ENCODE measurements around the gene BACE1.

BACE1 gene

GRCh38 chr11:117305145-117305544 is 10.9 kb downstream of the BACE1 start:
- TF ChIP-seq SIN3A (IDR thresholded peaks at IDR 0.05; ENCODE audit: borderline replicate concordance, insufficient read depth, low read length) (no peak), TAF1 (IDR thresholded peaks at IDR 0.05; ENCODE audit: borderline replicate concordance, insufficient read depth, low read length) (no peak), POLR2AphosphoS5 (IDR thresholded peaks at IDR 0.05; ENCODE audit: low read depth, low read length) (no peak), FOXP2 (optimal IDR thresholded peaks at IDR 0.05; ENCODE audit: borderline replicate concordance, extremely low read depth, extremely low read length, insufficient read depth) (no peak)
- TF ChIP-seq, protein P1, sequence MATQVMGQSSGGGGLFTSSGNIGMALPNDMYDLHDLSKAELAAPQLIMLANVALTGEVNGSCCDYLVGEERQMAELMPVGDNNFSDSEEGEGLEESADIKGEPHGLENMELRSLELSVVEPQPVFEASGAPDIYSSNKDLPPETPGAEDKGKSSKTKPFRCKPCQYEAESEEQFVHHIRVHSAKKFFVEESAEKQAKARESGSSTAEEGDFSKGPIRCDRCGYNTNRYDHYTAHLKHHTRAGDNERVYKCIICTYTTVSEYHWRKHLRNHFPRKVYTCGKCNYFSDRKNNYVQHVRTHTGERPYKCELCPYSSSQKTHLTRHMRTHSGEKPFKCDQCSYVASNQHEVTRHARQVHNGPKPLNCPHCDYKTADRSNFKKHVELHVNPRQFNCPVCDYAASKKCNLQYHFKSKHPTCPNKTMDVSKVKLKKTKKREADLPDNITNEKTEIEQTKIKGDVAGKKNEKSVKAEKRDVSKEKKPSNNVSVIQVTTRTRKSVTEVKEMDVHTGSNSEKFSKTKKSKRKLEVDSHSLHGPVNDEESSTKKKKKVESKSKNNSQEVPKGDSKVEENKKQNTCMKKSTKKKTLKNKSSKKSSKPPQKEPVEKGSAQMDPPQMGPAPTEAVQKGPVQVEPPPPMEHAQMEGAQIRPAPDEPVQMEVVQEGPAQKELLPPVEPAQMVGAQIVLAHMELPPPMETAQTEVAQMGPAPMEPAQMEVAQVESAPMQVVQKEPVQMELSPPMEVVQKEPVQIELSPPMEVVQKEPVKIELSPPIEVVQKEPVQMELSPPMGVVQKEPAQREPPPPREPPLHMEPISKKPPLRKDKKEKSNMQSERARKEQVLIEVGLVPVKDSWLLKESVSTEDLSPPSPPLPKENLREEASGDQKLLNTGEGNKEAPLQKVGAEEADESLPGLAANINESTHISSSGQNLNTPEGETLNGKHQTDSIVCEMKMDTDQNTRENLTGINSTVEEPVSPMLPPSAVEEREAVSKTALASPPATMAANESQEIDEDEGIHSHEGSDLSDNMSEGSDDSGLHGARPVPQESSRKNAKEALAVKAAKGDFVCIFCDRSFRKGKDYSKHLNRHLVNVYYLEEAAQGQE (IDR thresholded peaks at IDR 0.05; ENCODE audit: insufficient read depth in 1 of 2, low read depth in 2 of 2, low read length in 2 of 2): no peak

DNA sequence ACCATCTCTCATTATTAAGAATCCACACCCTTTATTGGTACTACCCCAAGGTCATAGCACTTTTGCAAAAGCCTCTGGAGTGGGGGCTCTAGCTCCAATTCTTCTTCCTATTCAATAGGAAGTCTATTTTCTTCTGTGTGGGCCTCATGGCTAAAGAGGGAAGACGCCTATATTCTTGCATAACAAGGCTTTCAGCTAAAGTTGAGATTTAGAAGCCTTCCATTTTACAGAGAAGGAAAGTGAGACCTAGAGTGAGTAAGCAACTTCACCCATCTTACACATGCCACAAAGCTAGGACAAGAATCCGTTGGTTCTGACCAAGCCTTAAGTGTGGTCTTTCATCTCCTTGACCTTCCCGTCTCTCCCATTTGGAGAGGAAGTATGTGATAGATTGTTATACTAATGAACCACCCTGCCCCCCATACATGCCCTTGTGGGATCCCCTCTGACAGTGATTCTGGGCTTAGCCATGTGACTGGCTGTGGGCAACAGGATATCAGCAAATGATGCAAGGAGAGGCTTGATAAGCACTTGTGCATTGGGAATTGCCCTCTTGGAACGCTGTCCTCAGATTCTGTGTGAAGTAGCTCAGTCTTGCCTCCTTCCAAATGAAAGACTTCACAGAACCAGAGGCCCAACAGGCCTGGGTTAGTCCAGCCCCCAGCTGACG is 12.3 kb downstream of the BACE1 start:
- TF ChIP-seq SIN3A (IDR thresholded peaks at IDR 0.05; ENCODE audit: borderline replicate concordance, insufficient read depth, low read length): no peak
- TF ChIP-seq POLR2AphosphoS5 (IDR thresholded peaks at IDR 0.05; ENCODE audit: low read depth, low read length): no peak
- TF ChIP-seq FOXP2 (optimal IDR thresholded peaks at IDR 0.05; ENCODE audit: borderline replicate concordance, extremely low read depth, extremely low read length, insufficient read depth): no peak
- TF ChIP-seq TAF1 (IDR thresholded peaks at IDR 0.05; ENCODE audit: borderline replicate concordance, insufficient read depth, low read length): no peak
- TF ChIP-seq, protein P1 (IDR thresholded peaks at IDR 0.05; ENCODE audit: insufficient read depth in 1 of 2, low read depth in 2 of 2, low read length in 2 of 2): no peak

DNA sequence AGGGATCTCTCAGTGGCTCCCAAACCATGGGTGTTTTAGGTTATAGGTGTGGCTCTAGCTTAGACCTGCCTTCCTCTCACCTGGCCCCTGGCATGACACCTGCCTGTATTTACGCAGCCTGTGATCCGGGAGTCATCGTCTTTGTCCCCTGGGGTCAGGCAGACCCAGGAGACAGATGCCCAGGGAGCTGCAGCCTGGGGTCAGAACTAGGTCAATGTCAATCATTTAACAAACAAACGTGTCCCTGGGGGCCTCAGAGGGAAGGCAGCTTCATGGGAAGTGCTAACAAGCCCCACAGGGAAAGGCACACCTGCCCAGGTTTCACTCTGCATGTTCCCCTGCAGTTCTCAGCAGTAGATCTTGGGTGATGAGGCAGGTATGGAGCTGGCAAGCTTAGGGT is 13.0 kb downstream of the BACE1 start:
- TF ChIP-seq SIN3A (IDR thresholded peaks at IDR 0.05; ENCODE audit: borderline replicate concordance, insufficient read depth, low read length): no peak
- 0 out of 2 replicates have a peak, but pooled peaks have one; percentile 10 for TF ChIP-seq POLR2AphosphoS5 (IDR thresholded peaks at IDR 0.05; ENCODE audit: low read depth, low read length)

DNA sequence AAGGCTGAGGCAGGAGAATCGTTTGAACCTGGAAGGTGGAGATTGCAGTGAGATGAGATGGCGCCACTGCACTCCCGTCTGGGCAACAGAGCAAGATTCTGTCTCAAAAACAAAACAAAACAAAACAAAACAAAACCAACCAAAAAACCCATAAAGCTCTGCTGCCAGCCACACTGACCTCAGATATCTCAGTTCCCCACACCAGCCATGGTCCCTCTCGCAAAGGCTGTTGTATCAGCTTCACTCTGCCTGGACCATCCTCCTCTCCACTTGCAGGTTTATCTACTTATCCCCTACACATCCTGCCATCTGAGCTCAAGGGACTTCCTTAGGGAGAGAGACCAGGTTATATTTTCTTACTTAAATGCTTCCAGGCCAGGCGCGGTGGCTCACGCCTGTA is 13.8 kb downstream of the BACE1 start:
- TF ChIP-seq POLR2AphosphoS5 (IDR thresholded peaks at IDR 0.05; ENCODE audit: low read depth, low read length): no peak
- no peak for TF ChIP-seq SIN3A (IDR thresholded peaks at IDR 0.05; ENCODE audit: borderline replicate concordance, insufficient read depth, low read length)
- TF ChIP-seq TAF1 (IDR thresholded peaks at IDR 0.05; ENCODE audit: borderline replicate concordance, insufficient read depth, low read length): no peak
- TF ChIP-seq FOXP2 (optimal IDR thresholded peaks at IDR 0.05; ENCODE audit: borderline replicate concordance, extremely low read depth, extremely low read length, insufficient read depth): no peak

DNA sequence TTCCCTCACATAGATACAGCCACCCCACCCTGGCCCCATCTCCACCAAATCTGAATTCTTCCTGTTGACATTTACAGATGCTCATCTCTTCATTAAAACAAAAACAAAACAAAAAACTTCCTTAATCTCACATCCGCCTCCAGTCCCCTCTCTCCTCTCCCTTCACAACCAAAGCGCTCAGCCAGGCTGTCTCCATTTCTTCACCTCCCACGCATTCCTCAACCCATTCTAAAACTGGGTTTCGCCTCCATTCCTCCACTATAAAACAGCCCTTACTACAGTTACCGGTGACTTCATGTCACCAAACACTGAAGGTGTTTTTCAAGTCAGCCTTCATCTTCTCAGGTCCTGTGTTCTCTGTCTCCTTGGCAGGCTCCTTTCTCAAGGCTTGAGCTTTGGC is 15.3 kb downstream of the BACE1 start:
- TF ChIP-seq, protein P1 (IDR thresholded peaks at IDR 0.05; ENCODE audit: insufficient read depth in 1 of 2, low read depth in 2 of 2, low read length in 2 of 2): no peak
- TF ChIP-seq TAF1 (IDR thresholded peaks at IDR 0.05; ENCODE audit: borderline replicate concordance, insufficient read depth, low read length) (no peak), FOXP2 (optimal IDR thresholded peaks at IDR 0.05; ENCODE audit: borderline replicate concordance, extremely low read depth, extremely low read length, insufficient read depth) (no peak), SIN3A (IDR thresholded peaks at IDR 0.05; ENCODE audit: borderline replicate concordance, insufficient read depth, low read length) (no peak), POLR2AphosphoS5 (IDR thresholded peaks at IDR 0.05; ENCODE audit: low read depth, low read length) (no peak)

GRCh38 chr11:117300283-117300663 is 15.8 kb downstream of the BACE1 start:
- TF ChIP-seq, protein P1 (IDR thresholded peaks at IDR 0.05; ENCODE audit: insufficient read depth in 1 of 2, low read depth in 2 of 2, low read length in 2 of 2): no peak
- TF ChIP-seq TAF1 (IDR thresholded peaks at IDR 0.05; ENCODE audit: borderline replicate concordance, insufficient read depth, low read length) (no peak), SIN3A (IDR thresholded peaks at IDR 0.05; ENCODE audit: borderline replicate concordance, insufficient read depth, low read length) (no peak), POLR2AphosphoS5 (IDR thresholded peaks at IDR 0.05; ENCODE audit: low read depth, low read length) (no peak), FOXP2 (optimal IDR thresholded peaks at IDR 0.05; ENCODE audit: borderline replicate concordance, extremely low read depth, extremely low read length, insufficient read depth) (no peak)
